Activated naive CD4-positive, alpha-beta T cell treated with anti-CD3 and anti-CD28 coated beads, Interleukin-2, amount 50 U/mL, for 16 hours (primary cell): ENCODE measurements around the gene PFN2.
"Not testable (repeated sequence)": the region's sequence is repeated elsewhere in the genome, so short reads cannot be mapped to it uniquely, and the experiment has no call there.

Source experiments
- DNase-seq: peaks from one replicate; pipeline ENCODE4 v3.0.0-alpha.2; 2020

PFN2 gene

DNA sequence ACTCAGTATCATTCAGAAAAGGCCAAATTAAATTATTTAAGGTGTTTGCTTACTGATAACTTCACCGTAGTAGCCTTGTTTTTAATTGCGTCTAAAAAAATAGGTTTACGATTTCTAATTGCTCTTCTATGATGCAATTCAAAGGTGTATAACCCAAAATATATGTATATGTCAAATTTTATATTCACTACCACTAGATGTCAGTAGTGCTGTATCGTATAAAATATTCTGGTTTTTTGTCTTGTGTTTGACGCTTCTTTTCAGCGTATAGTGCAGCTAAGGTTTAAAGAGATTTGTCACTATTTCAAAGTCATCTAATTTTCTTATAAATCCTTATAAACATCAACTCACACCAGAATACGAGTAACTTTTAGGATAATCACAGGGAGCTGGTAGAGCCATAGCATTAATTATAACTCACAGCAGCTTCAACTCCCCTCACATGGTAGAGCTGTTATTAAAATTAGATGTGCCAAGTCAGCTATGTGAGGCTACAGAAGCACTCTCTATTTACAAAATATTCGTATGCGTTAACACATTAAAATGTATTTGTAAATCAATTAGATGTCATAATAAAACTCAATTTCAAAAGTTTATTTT, 3.5 kb downstream of the PFN2 start:
- no peak for DNase-seq

GRCh38 chr3:149965278-149965677, 5.4 kb downstream of the PFN2 start:
- DNase-seq = no peak

DNA sequence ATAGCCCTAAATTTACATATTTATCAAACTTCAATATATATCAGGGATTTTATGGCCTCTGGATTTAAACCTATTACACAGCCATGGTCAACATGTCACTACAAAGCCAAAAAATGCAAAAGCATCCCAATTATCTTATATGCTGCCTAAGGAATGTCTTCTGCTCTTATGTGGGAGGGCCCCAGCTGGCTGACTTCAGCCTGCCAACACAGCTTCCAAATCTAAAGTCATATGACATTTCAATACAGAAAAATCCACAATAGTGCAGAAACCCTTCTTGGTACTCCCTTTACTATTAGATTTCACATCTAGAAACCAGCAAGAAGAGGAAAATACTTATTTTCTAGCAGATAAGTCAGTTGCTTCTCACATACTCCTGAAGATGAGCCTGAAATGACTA, 6.4 kb downstream of the PFN2 start:
- DNase-seq = no peak

- no peak for DNase-seq
These were observed 7.2 kb downstream of the PFN2 start for GRCh38 chr3:149963485-149963884.

DNA sequence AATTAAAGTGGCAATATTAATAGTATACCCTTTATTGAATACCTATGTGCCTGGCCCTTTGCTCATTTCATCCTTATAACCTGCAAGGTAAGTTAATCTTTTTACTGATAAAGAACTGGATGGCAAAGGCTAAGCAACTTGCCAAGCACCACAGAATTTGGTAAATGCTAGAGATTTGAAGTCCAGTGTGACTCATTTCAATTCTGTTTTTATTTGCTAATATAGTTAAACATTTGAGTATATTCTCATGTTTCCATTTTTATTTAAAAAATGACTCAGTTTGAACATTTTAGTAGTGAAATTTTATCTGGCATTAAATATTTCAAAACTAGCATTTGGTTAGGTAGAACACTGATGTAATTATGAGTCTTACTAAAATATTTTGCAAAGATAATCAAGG, 11.3 kb downstream of the PFN2 start:
- no peak for DNase-seq

DNA sequence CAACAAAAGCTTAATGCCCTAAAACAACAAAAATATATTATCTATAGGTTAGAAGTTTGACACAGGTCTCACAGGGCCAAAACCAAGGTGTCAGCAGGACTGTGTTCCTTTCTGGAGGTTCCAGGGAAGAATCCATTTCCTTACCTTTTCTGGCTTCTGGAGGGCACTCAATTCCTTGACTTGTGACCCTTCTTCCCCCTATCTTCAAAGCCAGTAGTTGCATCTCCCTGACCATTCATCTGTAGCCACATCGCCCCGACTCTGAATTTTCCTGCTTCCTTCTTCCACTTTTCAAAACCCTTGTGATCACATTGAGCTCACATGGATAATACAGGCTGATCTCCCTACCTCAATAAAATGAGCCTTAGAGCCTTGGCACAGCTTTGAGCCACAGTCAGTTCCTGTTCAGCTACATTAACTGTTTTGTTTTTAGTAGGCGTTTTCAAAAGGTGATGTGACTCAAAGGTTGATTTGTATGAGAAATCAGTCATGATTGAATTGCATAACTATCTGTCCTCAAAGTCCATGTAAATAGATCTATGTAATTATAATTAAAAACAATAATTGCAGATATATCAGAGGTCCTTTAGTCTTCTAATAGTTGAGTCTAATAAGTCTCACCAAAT, 12.4 kb downstream of the PFN2 start:
- DNase-seq = no peak

- DNase-seq = no peak
These were observed 13.2 kb downstream of the PFN2 start for GRCh38 chr3:149957361-149958125.

- DNase-seq = no peak
These were observed 15.2 kb downstream of the PFN2 start for GRCh38 chr3:149955449-149955848.

DNA sequence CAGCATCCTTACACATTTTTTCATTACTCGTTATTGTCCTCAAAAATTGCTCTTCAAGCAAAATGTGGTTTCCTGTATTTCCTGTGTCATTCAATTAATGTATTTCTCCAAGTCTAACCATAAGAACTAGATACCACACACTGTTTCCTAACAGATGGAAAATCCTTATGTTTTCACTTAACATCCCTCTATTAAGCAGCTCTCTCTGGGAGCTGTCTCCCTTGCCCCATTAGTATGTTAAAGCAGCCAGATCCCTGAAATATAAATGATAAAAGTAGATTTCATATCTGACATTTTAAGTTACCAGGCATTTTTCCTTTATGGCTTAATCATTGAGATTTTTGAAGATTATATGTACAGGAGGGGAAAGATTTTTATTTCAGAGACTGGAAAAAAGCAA, 15.9 kb downstream of the PFN2 start:
- no peak for DNase-seq

DNA sequence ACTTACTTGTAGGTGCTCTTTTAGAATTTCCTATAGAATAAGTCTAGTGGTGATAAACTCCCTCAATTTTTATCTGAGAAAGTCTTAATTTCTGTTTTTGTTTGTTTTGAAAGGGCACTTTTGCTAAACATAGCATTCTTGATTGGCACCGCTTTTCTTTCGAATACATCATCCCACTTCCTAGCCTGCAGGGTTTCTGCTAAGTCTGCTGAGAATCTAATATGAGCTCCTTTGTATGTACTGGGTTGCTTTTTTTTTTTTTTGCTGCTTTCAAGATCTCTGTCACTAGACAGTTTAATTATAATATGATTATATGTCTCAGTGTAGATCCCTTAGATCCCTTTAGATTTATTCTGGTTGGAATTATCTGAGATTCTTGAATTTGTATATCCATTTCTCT, 21.5 kb downstream of the PFN2 start:
- no peak for DNase-seq

- DNase-seq = no peak
These were observed 23.5 kb downstream of the PFN2 start for GRCh38 chr3:149947231-149947630.

GRCh38 chr3:149943966-149944365, 26.7 kb downstream of the PFN2 start:
- not testable (repeated sequence) for DNase-seq

GRCh38 chr3:149942409-149942808, 28.3 kb downstream of the PFN2 start:
- DNase-seq = no peak

DNA sequence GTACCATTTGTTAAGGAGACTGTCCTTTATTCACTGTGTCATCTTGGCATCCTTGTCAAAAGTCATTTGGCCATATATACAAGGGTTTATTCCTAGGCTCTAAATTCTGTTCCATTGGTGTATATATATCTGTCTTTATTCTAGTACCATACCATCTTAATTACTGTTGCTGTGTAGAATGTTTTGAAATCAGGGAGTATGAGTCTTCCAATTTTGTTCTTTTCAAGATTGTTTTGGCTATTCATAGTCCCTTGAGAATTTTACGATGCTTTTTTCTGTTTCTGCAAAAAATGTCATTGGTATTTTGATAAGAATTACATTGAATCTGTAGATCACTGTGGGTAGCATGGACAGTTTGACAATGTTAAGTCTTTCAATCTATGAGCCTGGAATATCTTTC, 28.7 kb downstream of the PFN2 start:
- DNase-seq = no peak

DNA sequence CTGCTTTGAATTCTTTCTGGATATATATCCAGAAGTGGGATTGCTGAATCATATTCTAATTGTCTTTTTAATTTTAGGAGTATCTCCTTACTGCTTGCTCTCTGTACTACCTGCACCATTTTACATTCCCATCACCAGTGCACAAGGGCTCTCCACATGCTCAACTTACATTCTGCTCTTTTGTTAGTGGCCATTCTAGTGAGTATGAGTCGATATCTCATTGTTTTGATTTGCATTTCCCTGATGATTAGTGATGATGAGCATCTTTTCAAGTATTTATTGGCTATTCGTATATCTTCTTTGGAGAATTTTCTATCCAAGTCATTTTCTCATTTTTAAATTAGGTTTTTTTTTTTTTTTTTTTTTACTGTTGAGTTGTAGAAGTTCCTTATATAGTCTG, 29.5 kb downstream of the PFN2 start:
- no peak for DNase-seq

GRCh38 chr3:149938392-149939055, 32.2 kb downstream of the PFN2 start:
- not testable (repeated sequence) for DNase-seq

GRCh38 chr3:149936812-149937230, 33.9 kb downstream of the PFN2 start:
- DNase-seq = peak; percentile 28

DNA sequence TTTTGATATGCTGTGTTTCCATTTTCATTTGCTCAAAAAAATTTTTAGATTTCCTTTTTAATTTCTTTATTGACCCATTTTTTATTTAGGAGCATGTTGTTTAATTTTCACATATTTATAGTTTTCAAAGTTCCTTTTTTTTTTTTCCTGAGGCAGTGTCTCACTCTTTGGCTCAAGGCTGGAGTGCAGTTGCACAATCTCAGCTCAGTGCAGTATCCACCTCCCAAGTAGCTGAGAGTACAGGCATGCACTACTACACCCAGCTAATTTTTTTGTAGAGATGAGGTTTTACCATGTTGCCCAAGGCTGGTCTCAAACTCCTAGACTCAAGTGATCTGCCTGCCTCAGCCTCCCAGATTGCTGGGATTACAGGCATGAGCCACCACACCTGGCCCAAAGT, 36.2 kb downstream of the PFN2 start:
- no peak for DNase-seq

- no peak for DNase-seq
These were observed 36.8 kb downstream of the PFN2 start for GRCh38 chr3:149933858-149934257.

- no peak for DNase-seq
These were observed 37.7 kb downstream of the PFN2 start for GRCh38 chr3:149933008-149933407.

- DNase-seq = no peak
These were observed 50.6 kb downstream of the PFN2 start for GRCh38 chr3:149920119-149920518.

DNA sequence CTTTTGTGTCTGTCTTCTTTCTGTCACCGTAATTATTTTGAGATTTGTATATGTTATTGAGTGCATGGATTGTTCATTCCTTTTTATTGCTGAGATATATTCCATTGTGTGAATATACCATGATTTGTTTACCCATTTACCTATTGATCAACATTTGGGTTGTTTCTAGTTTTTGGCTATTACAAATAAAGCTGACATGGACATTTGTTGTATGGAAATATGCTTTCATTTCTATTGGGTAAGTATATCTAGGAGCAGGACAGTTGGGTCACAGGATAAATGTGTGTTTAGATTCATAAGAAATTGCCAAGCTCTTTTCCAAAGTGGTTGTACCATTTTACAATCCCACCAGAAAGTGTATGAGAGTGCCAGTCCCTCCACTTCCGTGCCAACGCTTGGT, 51.2 kb downstream of the PFN2 start:
- no peak for DNase-seq

DNA sequence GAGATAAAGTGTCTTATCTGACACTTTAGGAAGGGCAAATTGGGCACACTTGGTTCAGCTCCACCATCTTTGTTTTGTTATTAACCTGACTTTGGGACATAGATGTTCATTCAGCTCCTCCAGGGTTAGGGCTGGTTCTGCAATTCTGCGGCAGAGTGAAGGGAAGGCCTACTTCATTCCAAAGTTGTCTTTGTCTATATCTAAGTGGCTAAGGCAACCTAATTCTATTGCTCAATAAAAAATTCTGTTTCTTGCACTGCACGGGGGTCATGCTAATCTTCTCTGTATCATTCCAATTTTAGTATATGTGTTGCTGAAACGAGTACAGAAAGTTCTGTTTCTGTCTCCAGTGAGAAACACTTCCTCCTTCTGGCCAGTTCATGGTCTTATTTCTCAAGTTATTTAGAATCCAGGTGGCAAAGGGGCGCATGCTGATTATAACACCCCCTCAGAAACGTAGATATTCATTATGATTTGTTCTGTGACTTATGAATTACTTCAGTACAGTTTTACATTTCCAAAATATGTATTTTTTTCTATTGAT, 53.5 kb downstream of the PFN2 start:
- DNase-seq = no peak
